GM12873 (cell line): Measurements from ENCODE around the gene SMIM35.

Source experiments
- TF ChIP-seq, protein P1 (sequence below): IDR thresholded peaks from 2 replicates; pipeline ENCODE4 v1.5.1; 2012; ENCODE audit warnings: low read depth, mild to moderate bottlenecking, moderate library complexity, low read length, control low read depth; ENCODE audit not compliant: insufficient read depth; ENCODE audit errors: missing control alignments

SMIM35 gene

DNA sequence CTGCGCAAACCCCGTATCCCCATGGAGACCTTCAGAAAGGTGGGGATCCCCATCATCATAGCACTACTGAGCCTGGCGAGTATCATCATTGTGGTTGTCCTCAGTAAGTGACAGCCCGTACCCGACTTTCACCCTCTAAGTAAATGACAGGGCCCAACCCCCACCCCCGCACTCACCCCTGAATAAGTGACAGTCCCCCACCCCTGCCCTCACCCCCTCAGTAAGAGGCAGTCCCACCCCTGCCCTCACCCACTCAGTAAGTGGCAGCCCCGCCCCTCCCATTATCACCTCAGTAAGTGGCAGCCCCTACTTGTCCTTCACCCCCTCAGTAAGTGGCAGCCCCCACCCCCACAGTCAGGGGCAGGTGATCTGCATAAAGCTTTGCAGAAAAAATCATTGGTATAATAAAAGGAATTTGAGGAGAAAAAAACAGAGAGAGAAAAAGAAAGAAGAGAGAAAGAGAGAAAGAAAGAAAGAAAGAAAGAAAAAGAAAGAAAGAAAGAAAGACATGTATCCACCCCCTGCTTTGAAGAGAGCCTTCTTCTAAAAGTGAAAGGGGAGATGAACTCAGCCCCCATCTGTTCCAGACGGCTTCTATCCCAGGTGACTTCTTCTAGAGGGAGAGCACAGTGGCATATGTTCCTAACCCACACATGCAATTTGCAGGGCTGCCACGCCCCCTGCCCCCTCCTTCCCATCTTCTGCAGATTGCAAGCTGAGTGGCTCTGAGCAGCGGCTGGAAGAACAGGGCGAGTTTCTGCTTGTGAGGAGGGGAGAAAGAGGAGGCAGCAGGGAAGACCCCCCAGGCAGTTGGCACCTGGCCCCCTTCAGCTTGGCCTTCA is 12.5 kb upstream of the SMIM35 start:
- TF ChIP-seq, protein P1, sequence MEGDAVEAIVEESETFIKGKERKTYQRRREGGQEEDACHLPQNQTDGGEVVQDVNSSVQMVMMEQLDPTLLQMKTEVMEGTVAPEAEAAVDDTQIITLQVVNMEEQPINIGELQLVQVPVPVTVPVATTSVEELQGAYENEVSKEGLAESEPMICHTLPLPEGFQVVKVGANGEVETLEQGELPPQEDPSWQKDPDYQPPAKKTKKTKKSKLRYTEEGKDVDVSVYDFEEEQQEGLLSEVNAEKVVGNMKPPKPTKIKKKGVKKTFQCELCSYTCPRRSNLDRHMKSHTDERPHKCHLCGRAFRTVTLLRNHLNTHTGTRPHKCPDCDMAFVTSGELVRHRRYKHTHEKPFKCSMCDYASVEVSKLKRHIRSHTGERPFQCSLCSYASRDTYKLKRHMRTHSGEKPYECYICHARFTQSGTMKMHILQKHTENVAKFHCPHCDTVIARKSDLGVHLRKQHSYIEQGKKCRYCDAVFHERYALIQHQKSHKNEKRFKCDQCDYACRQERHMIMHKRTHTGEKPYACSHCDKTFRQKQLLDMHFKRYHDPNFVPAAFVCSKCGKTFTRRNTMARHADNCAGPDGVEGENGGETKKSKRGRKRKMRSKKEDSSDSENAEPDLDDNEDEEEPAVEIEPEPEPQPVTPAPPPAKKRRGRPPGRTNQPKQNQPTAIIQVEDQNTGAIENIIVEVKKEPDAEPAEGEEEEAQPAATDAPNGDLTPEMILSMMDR, result no peak

DNA sequence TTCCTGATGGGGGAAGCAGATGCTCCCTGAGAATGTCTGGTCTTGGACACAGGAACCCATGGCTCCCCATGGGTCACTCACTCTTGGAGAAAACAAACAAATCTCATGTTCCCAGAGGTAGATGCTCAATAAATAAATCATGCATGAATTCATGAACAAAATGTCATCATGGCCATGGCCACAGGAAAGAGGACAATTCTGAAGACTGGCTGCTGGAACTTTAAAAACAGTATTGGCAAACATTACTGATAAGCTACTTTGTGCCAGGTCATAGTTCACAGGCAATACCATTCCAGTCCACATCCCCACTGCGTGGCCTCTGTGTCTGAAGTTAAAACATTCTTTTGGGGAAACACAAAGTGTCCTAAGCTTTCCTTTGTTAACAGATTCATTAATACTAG is 9.2 kb upstream of the SMIM35 start:
- TF ChIP-seq, protein P1, result no peak

DNA sequence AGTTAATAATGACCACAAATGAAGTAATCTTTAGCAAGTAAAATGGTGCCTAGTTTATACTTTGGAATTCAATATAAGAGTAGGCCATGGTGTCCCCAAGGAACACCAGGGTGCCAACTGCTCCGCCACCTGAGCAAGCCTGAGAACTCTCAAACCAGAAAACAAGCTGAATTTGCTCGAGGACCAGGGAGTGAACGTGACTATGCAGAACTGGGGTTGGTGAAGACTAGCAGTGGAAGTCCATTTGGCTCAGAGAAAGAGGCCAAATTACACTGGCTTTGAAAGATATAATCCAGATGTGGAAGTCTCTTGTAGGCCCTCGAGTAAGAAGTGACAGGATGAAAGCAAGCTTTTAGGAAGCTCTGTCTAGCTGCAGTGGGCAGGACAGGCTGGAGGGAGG is 8.7 kb upstream of the SMIM35 start:
- TF ChIP-seq, protein P1, result no peak

DNA sequence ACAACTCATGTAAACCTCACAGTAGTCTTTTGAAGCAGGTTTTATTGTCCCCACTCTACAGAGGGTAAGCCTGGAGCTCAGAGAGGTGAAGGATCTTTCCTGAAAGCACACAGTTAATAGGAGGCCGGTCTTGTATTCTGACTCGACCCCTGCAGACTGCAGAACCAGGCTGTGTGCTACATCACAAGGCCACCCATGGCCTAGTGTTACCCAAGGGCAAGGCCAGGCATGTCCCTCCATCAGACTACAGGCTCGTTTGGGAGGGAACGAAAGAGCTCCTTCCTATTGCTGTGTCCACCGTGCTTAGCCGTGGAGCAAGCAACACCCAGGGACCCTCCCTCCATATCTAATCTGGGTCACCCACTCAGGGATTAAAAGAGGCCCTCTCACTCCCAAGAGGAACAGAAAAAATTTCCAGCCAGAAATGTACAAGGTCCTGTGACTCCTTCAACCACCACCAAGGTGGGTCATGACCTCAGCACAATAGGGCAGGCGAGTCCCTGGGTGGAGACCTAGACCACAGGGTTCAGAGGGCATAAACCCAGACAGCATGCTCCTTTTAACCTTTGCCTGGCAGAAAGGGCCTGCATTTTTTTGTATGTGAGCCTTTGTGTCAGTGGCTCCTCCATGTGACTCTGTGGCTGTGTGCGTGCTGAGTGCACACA is 6.3 kb upstream of the SMIM35 start:
- TF ChIP-seq, protein P1, result no peak

DNA sequence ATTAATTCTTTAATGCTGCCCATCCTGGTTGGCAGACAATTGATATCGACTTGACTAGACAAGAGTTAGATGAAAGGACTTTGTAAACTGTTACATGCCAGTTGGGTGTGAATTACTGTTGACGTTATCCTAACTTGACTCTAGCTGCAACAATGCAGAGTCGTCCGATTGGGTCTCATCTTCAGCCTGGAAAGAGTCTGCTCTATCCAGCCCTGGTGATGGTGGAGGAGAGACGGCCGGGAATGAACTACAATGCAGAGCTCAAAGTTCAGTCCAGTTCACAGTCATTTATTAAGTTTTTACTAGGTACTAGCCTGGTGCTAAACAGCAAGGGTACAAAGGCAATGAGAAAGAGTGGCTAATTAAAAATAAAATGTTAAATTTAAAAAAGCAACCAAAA is 4.9 kb upstream of the SMIM35 start:
- TF ChIP-seq, protein P1, result no peak

DNA sequence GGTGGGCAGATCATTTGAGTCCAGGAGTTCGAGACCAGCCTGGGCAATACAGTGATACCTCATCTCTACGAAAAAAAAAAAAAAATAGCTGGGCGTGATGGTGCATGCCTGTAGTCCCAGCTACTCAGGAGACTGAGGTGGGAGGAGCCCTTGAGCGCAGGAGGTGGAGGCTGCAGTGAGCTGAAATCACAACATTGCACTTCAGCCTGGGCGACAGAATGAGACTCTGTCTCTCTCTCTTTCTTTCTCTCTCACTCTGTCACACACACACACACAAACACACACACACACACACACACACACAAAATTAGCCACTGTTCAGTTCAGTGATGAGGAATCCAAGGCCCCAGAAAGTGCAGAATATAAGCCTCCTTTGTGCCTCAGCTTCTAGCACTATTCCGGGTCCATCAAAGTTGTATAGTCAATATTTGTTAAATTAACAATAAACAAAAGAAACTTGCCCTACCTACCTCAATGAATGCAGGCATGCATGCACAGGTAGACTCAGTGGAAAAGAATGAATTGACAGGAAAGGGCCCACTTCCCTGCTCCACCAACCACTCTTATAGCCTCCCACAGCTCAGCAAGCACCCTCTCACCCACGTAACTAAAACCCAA is 3.9 kb upstream of the SMIM35 start:
- TF ChIP-seq, protein P1, result no peak

DNA sequence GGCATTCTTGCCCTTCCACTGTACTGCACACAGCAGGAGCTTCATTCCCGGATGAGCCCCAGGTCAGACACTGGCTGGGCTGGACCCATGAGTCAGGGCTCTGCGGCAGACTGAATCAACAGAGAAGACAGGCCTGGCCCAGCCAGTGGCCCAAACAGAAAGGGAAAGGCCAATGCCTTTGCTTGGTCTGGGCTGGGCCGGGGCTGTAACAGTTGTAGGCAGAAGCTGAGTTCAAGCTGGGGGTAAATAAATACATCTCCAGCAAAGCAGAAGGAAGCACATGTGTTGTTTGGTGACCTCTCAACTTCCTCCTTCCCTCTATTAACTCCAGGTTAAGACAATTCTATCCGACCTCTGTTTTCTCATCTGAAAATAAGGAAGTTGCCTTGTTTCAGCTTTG is 1.8 kb upstream of the SMIM35 start:
- TF ChIP-seq, protein P1, result no peak
